HG02840 (cell line): ENCODE data around the gene CHST10.

Experiments
- ATAC-seq: cut with Tn5 transposase; IDR thresholded peaks from one replicate; pipeline ENCODE4 v1.9.1; 2021; ENCODE audit warnings: mild to moderate bottlenecking, moderate library complexity, moderate number of reproducible peaks; ENCODE audit not compliant: unreplicated experiment, low FRiP score

The CHST10 gene

GRCh38 chr2:100417711-100418124, 250 bp upstream of the CHST10 start:
- ATAC-seq, result no peak

- ATAC-seq, result peak; percentile 18
Measured at GRCh38 chr2:100416397-100416934, 1.0 kb downstream of the CHST10 start.

- no peak for ATAC-seq
Measured at GRCh38 chr2:100413571-100413970, 3.9 kb downstream of the CHST10 start.

- ATAC-seq, result no peak
Measured at GRCh38 chr2:100412881-100413321, 4.6 kb downstream of the CHST10 start.

- no peak for ATAC-seq
Measured at GRCh38 chr2:100412466-100412865, 5.0 kb downstream of the CHST10 start.

- no peak for ATAC-seq
Measured at GRCh38 chr2:100411841-100412292, 5.6 kb downstream of the CHST10 start.

- no peak for ATAC-seq
Measured at GRCh38 chr2:100409975-100410647, 7.4 kb downstream of the CHST10 start.

- no peak for ATAC-seq
Measured at GRCh38 chr2:100409461-100409860, 8.0 kb downstream of the CHST10 start.

- ATAC-seq, result no peak
Measured at GRCh38 chr2:100408941-100409340, 8.5 kb downstream of the CHST10 start.

- no peak for ATAC-seq
Measured at GRCh38 chr2:100408104-100408503, 9.4 kb downstream of the CHST10 start.

- no peak for ATAC-seq
Measured at GRCh38 chr2:100407563-100407962, 9.9 kb downstream of the CHST10 start.

- no peak for ATAC-seq
Measured at GRCh38 chr2:100407073-100407472, 10.4 kb downstream of the CHST10 start.

- no peak for ATAC-seq
Measured at GRCh38 chr2:100406120-100406508, 11.4 kb downstream of the CHST10 start.

GRCh38 chr2:100405403-100406119, 11.9 kb downstream of the CHST10 start:
- ATAC-seq, result no peak

- ATAC-seq, result no peak
Measured at GRCh38 chr2:100404411-100404810, 13.1 kb downstream of the CHST10 start.

GRCh38 chr2:100403722-100404121, 13.7 kb downstream of the CHST10 start:
- ATAC-seq, result no peak

- ATAC-seq, result no peak
Measured at GRCh38 chr2:100401268-100401667, 16.2 kb downstream of the CHST10 start.

GRCh38 chr2:100399714-100400113, 17.8 kb downstream of the CHST10 start:
- no peak for ATAC-seq

- no peak for ATAC-seq
Measured at GRCh38 chr2:100397976-100398375, 19.5 kb downstream of the CHST10 start.

GRCh38 chr2:100397118-100397860, 20.2 kb downstream of the CHST10 start:
- no peak for ATAC-seq

GRCh38 chr2:100396483-100396882, 21.0 kb downstream of the CHST10 start:
- no peak for ATAC-seq
